A673 (cell line): ENCODE results near the gene PLA2G4B.
A peak's percentile ranks its signal among the peaks of the same experiment; 100 is the strongest.

Source experiments
- CTCF ChIP-seq: fragments of 300-800, 200-600 bp; sonication (generic); conservative IDR thresholded peaks from 2 replicates; pipeline ENCODE4 v1.5.1; 2017; ENCODE audit warnings: low read depth, mild to moderate bottlenecking, antibody characterized with exemption, low read length, moderate library complexity, mixed read lengths
- EZH2 ChIP-seq: fragments of 200-600 bp; sonication (generic); IDR thresholded peaks from 2 replicates; pipeline ENCODE4 v1.6.1; 2017; ENCODE audit warnings: borderline replicate concordance, low read depth, mild to moderate bottlenecking, mixed read lengths, antibody characterized with exemption, low read length; ENCODE audit not compliant: poor library complexity, severe bottlenecking

DNA sequence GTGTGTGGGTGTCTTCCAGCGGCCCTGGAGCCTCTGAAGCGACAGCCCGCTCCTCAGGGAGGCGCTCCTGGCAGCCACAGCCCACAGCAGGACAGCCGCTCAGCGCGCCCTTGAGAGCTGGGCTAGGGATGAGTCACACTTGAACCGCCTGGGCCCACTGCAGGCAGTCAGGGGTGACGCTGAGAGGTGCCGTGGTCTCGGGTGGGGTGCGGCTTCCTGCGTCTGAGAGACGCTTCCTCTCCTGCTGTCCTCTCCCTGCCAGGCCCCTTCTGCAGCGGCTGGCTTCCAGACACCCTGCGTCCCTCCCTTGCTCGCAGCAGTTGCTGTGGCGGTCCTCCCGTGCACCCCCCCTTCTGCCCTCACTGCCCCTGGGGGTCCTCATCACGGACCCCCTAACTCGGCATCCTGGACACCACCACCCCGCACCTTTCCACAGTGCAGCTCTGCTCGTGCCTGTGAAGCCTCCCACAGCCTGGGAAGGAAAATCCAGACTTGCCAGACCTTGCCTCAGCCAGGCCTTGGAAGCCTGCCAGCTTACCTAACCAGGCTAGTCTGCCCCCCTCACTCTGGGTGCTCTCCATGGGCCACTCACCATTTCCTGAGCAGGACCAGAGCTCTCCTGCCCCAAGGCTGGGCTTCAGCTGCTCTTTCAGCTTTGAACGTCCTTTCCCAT lies 56.3 kb downstream of the PLA2G4B start:
- TF ChIP-seq EZH2 (no peak), CTCF (0 out of 2 replicates have a peak, but pooled peaks have one; percentile 25)
